ENCODE results near the gene CXCL8. TPM values are rescaled to one million over a fixed set of nuclear protein-coding genes. Genes with fewer than 3 reads are reported as not detected.
A peak's percentile ranks its signal among the peaks of the same experiment; 100 is the strongest.

The CXCL8 gene
- total and polyA plus RNA-seq, 2 of the 8 experiments (the other 6 are each of a cell fraction or from before 2014, with no cell fraction given): not detected

GRCh38 chr4:73780834-73781233, 40.5 kb downstream of the CXCL8 start:
- no peak overlapping the region for H2BK15ac ChIP-seq (ENCODE audit: low read length)
- no peak overlapping the region for H2BK20ac ChIP-seq (ENCODE audit: low read length)
- no peak overlapping the region for H4K8ac ChIP-seq (ENCODE audit: extremely low read depth, insufficient read depth, low read length)
- H3K36me3 ChIP-seq (ENCODE audit: control insufficient read depth in 2 of 4, insufficient read depth in 4 of 4, low read length in 3 of 4): no peaks in the 10 kb centered on the region
- no peaks in the 10 kb centered on the region for H3K9me3 ChIP-seq (ENCODE audit: insufficient read depth in 2 of 2, low read depth in 1 of 2, low read length in 1 of 2)
- H3K27me3 ChIP-seq (replicated peaks in 1 of 4; ENCODE audit: control insufficient read depth in 3 of 4, extremely low read depth in 1 of 4, insufficient read depth in 3 of 4, low read length in 3 of 4): no peaks in the 10 kb centered on the region
- H3K9ac ChIP-seq (replicated peaks in 1 of 4; ENCODE audit: extremely low read depth in 1 of 4, low read depth in 3 of 4, low read length in 3 of 4): no peak overlapping the region
- FAIRE-seq (peak; percentile 39), DNase-seq (ENCODE audit: low read depth in 1 of 2, low spot score in 2 of 2) (no peak)
- no peak overlapping the region for H4K91ac ChIP-seq (replicated peaks; ENCODE audit: insufficient read length, low read length)
- H3K4ac ChIP-seq (replicated peaks; ENCODE audit: insufficient read length, low read depth, low read length): no peak overlapping the region
- H2BK120ac ChIP-seq (replicated peaks; ENCODE audit: low read depth, low read length): no peak overlapping the region
- H3K14ac ChIP-seq (ENCODE audit: insufficient read length): no peak overlapping the region
- H3K56ac ChIP-seq (replicated peaks; ENCODE audit: insufficient read length, low read depth, low read length): no peak overlapping the region
- no peak overlapping the region for H3K23ac ChIP-seq (ENCODE audit: insufficient read length)
- H3K27ac ChIP-seq (ENCODE audit: low read depth, low read length): no peak overlapping the region
- no peak for TF ChIP-seq SP1 (IDR thresholded peaks at IDR 0.05; ENCODE audit: low read depth, low read length)
- TF ChIP-seq SRF (IDR thresholded peaks at IDR 0.05; ENCODE audit: low read depth, low read length): no peak
- no peak for TF ChIP-seq TBP (IDR thresholded peaks at IDR 0.05; ENCODE audit: low read depth, low read length)
- TF ChIP-seq NANOG (IDR thresholded peaks at IDR 0.05; ENCODE audit: insufficient read depth, low read depth, low read length, poor library complexity, severe bottlenecking): no peak
- no peak for TF ChIP-seq ATF3 (IDR thresholded peaks at IDR 0.05; ENCODE audit: insufficient read depth, low read depth, low read length)
- TF ChIP-seq CTBP2 (IDR thresholded peaks at IDR 0.05; ENCODE audit: borderline replicate concordance, insufficient read depth, insufficient read length, low read length): no peak
- TF ChIP-seq SUZ12 (IDR thresholded peaks at IDR 0.05; ENCODE audit: low read length): no peak
- no peak for TF ChIP-seq MAX (IDR thresholded peaks at IDR 0.05)
- TF ChIP-seq CEBPB (IDR thresholded peaks at IDR 0.05; ENCODE audit: low read depth, low read length): no peak
- H3K18ac ChIP-seq (ENCODE audit: extremely low read depth, low read length): no peak overlapping the region
- WGBS, 2 experiments (ENCODE audit: extremely low coverage in 1 of 2, insufficient coverage in 1 of 2, insufficient read length in 1 of 2, insufficient replicate concordance in 2 of 2, low coverage in 1 of 2, low lambda C conversion rate in 2 of 2, missing lambda C conversion rate in 1 of 2): 88% methylated on average over 2 of the region's 2 CpGs; no CpG with 5 or more reads in 1 of the 2 experiments
- no peak overlapping the region for H2BK12ac ChIP-seq (ENCODE audit: low read depth, low read length)
- no peak overlapping the region for H3K4me3 ChIP-seq (ENCODE audit: extremely low read depth in 1 of 4, insufficient read depth in 2 of 4, low read depth in 3 of 4, low read length in 4 of 4)
- H4K5ac ChIP-seq (ENCODE audit: insufficient read length, low read depth, low read length): no peak overlapping the region
- ChIA-PET CTCF (ENCODE audit: partially characterized antibody) (no interaction called here), POLR2A (ENCODE audit: partially characterized antibody) (no interaction called here)
- H2AK5ac ChIP-seq (ENCODE audit: low read depth, low read length): no peak overlapping the region
- no peaks in the 10 kb centered on the region for H3K79me1 ChIP-seq (ENCODE audit: low read depth, low read length)
- no peak overlapping the region for H2AFZ ChIP-seq (ENCODE audit: low read length)
- H3K4me1 ChIP-seq (replicated peaks in 1 of 4; ENCODE audit: control insufficient read depth in 3 of 4, insufficient read depth in 4 of 4, low read length in 3 of 4): no peaks in the 10 kb centered on the region
- no peak overlapping the region for H3K4me2 ChIP-seq (ENCODE audit: insufficient read depth in 1 of 2, low read depth in 2 of 2, low read length in 2 of 2)
- H3K23me2 ChIP-seq (ENCODE audit: low read depth, low read length): no peaks in the 10 kb centered on the region
- no peak overlapping the region for H2BK5ac ChIP-seq (ENCODE audit: low read depth, low read length)
- no peaks in the 10 kb centered on the region for H3K79me2 ChIP-seq (ENCODE audit: control insufficient read depth in 1 of 2, insufficient read depth in 2 of 2, low read length in 2 of 2)
- H4K20me1 ChIP-seq (replicated peaks in 1 of 2; ENCODE audit: control insufficient read depth in 1 of 2, insufficient read depth in 2 of 2, low read length in 2 of 2): no peaks in the 10 kb centered on the region

All from H1 (cell line).